ENCODE measurements around the gene GNAS.
"Not testable (repeated sequence)": the region's sequence is repeated elsewhere in the genome, so short reads cannot be mapped to it uniquely, and the experiment has no call there.

Gene GNAS

DNA sequence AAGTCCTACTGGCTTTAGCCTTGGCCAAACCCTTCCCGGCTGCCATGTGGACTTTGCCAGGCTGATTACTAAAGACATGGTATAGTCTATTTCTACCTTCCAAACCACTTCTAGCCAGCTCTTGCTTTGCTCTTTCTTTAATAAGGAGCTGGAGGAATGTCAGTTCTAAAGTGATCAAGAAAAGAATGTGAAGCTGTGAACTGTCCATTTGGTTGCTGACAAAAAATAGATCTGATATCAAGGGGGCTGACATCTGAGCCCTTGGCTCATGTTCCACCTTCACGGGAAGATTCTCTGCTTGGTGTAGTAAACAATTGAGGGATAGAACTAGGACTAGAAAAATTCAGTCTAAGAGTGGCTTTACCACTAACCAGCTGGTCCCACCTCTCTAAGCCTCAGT lies 24.4 kb upstream of the GNAS start:
- ATAC-seq (no peak), DNase-seq (no peak)

DNA sequence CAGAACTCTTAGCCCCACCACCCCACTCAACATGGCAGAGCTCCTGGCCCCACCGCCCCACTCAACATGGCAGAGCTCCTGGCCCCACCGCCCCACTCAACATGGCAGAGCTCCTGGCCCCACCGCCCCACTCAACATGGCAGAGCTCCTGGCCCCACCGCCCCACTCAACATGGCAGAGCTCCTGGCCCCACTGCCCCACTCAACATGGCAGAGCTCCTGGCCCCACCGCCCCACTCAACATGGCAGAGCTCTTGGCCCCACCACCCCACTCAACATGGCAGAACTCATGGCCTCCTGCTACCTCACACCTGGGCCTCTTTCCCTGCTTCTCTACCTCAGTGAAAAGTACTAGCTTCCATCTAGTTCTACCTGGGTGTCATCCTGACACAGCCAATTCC lies 23.7 kb upstream of the GNAS start:
- not testable (repeated sequence) for ATAC-seq, DNase-seq

DNA sequence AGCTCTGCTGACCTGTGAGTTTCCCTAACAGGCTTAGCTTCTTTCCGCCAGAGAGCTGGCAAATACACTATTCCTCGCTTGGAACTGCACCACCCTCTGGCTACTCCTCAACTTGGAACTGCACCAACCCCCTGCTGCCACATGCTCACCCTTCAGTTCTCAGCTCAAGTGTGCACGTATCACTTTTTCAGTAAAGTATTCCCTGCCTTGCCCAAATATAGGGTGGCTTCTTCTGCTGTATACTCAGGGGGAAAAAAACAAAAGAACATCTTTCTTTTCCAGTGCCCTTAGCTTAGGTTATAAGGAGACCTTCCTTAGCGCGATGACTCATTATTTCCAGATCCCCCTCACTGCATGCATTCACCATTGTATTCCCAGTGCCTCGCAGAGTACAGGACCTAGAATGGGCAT lies 23.0 kb upstream of the GNAS start:
- ATAC-seq = no peak
- no peak for DNase-seq

DNA sequence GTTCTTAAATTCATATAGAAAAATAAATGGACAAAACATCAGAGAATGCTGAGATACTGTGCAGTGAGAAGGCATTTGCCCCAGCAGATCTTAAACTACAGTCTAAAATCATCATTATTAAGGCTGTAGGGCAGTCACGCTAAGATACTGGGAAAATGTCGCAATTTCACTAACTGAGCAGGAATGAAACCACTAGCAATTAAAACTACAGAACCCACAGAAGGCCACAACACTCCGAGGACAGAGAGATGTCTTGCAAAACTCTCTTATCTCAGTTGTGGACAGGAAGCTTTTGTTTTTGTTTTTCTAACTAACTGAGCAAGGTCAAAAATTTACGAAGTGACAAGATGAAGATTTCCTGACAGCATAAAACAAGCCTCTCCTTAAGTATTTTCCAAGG lies 20.1 kb upstream of the GNAS start:
- no peak for ATAC-seq
- no peak for DNase-seq

DNA sequence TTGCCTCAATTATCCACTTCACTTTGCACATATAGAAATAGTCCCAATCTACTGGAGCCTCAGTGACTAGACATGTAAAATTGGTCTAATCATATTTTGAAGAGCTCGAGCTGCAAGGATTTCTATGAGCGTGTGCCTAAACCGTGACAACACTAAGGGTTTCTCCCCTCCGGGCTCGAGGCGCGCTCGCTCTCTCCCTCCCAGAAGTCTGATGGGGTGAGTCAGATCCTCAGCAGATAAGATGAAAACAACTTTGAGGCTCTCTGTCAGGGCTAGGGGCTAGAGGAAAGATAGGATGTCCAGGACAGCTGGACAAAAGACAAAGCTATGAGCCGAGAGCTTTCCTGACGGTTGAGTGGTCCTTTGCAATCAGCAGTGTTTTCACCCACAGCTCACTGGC lies 18.6 kb upstream of the GNAS start:
- ATAC-seq = no peak
- DNase-seq = no peak

DNA sequence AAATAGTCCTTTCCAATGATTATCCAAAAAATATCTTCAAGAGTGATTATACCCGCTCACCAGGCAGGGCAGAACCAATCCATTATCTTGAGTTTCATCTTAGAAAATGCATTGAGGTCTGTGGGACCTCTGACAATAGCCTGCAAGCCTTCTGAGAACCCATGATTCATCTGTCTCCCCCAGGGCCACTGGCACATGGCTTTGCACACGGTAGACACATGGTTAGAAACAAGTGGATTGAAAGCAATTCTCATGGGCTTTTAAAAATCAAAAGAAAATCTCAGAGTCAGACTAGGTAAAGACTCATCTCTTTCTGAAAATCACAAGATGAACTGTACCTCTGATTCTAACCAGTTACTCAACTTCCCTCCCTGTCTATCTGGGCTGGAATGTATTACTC lies 17.3 kb upstream of the GNAS start:
- no peak for DNase-seq
- peak; percentile 33 for ATAC-seq

DNA sequence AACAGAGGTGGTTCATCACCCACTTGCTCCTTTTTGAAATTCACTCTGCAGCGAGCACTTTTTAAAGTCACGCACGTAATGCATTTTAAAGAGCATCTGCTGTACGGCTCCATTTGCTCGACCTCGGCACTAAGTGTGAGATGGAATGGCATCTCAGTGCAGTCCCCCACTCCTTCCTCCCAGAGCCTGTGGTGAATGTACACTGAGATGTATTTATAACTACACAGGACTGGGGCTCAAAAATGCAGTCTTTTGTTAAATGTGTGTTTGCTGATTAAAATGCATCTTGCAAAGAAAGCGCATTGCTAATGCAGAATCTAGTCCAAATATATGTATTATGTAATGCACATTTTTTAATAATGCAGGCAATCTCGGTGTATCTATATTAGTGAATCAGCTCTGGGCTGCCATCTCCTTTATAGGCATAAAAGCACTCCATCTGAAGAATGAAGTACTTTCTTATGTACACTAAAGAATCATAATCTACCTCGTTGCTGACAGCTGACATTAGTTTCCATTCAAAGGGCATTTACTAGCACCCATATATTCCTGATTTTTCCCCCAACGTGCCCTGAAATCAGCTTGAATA lies 15.8 kb upstream of the GNAS start:
- no peak for DNase-seq
- no peak for ATAC-seq

DNA sequence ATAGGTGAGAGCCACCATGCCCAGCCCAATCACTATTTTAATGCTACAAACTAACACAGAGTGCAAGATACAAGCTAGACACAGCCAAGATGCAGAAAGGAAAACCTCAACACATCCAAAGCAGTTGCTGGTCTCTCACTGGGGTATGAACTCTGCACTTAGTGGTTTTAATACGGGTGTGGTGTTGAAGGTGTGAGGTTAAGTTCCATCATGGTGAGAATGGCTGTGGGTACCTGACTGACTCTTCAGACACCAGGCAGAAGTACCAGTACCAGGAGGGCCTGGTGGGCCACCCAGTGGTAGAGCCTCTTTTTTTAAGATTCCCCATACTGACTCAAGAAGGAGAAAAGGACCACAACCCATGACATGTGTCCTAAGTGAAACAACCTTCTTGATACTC lies 14.8 kb upstream of the GNAS start:
- DNase-seq = no peak
- peak; percentile 29 for ATAC-seq

DNA sequence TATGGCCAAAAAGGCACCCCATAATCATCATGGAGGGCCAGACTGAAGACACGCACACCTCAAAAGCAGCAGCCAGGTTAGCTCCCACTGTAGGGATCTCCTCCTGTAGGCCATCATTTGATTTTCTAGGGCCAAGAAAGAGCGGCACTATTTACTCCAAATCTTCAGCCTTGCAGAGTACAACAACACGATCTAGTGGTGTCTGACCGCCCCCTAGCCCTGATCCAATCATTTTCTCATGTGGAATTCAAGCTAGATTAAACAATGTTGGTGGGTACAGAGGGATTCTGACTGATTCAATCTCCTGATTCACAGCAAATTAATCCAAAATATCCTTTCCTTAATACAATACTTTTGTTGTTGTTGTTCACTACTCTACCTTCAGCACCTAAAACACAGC lies 14.3 kb upstream of the GNAS start:
- ATAC-seq (no peak), DNase-seq (no peak)

DNA sequence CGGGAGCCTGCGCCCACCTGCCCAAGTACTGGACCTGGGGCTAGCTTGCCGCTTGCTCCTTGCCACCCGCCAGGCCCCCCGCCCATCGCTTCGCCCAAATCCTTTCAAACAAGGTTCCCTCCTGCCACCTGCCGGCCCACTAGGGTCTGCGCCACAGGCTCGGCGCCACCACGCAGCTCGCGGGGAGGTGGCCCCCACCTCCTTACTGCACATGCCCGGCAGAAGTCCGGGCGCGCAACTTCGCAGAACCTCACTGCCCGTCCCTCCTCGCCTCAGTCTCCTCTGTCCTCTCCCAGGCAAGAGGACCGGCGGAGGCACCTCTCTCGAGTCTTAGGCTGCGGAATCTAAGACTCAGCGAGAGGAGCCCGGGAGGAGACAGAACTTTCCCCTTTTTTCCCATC lies 13.0 kb upstream of the GNAS start:
- ATAC-seq (peak; percentile 51), DNase-seq (peak; percentile 54)

DNA sequence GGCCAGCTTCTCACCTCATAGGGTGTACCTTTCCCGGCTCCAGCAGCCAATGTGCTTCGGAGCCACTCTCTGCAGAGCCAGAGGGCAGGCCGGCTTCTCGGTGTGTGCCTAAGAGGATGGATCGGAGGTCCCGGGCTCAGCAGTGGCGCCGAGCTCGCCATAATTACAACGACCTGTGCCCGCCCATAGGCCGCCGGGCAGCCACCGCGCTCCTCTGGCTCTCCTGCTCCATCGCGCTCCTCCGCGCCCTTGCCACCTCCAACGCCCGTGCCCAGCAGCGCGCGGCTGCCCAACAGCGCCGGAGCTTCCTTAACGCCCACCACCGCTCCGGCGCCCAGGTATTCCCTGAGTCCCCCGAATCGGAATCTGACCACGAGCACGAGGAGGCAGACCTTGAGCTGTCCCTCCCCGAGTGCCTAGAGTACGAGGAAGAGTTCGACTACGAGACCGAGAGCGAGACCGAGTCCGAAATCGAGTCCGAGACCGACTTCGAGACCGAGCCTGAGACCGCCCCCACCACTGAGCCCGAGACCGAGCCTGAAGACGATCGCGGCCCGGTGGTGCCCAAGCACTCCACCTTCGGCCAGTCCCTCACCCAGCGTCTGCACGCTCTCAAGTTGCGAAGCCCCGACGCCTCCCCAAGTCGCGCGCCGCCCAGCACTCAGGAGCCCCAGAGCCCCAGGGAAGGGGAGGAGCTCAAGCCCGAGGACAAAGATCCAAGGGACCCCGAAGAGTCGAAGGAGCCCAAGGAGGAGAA lies 12.3 kb upstream of the GNAS start:
- no peak for DNase-seq
- no peak for ATAC-seq

DNA sequence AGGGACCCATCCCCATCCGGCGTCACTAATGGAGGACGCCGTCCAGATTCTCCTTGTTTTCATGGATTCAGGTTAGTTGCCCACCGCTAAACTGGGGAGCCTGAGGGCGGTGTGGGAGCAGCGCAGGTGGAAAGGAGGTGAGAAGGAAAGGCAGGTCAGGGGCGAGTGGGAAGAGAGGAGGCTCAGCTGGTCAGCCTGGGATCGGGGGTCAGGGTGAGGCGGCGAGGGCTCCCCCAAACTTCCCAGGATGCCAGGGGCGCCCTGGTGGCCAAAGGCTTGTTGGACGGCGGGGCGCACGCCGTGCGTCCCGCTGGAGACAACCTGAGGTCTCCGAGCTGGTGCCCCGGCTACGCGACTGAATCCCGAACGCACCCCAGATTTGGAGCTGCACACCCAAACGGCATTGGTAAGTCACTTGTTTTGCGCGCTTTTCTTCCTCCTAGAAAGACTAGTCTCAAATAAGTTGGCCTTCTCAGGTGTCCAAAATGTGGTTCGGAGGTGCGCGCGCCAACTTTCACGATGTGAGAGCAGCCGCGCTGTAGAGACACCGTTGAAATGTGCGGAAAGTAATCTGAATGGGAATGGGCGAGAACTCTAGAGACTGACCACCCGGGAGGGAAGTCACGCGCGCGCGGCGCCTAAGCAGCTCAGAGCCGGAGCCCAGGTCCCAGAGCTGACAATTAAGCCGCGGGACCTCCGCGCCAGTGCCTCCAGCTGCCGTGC lies 11.5 kb upstream of the GNAS start:
- DNase-seq (no peak), ATAC-seq (no peak)

DNA sequence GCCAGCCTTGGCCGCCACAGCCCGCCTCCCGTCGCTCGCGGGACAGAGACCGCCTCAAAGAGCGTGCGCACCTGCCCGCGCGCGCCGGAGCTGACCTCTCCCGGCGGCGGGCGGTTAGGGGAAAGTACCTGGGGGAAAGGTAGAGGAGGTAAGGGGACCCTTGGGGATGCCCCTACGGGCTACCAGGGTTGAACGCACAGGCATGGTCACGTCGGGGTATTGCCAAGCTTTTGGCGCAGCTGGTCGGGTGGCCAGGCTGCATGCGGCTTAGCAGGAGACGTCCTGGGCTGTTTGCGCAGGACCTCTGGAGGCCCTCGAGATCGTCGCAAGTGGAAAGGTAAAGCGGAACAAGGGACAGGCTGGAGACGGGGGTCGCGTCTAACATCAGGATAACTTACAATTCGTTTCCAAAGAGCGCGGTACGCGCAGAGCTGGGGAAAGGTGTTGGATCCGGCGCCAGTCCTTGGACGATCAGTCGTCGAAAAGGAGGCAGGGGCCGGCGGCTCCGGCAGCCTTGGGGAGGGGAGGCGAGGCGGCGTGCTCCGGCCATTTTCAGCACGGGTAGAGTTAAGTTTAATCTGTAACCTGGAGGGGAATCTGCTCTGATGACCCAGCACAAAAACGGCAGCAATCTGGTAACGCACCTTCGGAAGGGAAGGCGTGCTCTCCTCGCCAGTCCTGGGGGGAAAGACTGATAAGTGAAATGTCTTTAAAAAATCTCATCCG lies 10.8 kb upstream of the GNAS start:
- DNase-seq (no peak), ATAC-seq (no peak)

DNA sequence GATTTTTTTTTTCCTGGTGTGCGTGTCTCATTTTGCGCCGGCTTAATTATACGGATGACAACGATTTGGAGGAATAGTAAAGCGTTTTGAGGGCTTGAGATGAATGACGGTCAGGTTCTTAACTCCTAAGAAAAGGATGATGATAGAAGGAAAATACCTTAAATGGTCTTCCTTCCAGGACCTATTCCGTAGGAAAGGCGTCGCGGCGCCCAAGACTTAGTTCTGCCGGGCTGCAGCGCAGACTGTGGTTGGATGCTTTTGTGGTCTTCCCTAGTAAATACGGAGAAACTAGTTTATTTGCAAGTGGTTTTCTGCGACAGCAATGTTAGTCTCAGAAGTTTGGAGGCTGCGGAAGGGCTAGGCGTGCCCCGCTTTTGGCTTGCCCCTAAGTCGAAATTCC lies 10.2 kb upstream of the GNAS start:
- no peak for DNase-seq
- ATAC-seq = no peak

DNA sequence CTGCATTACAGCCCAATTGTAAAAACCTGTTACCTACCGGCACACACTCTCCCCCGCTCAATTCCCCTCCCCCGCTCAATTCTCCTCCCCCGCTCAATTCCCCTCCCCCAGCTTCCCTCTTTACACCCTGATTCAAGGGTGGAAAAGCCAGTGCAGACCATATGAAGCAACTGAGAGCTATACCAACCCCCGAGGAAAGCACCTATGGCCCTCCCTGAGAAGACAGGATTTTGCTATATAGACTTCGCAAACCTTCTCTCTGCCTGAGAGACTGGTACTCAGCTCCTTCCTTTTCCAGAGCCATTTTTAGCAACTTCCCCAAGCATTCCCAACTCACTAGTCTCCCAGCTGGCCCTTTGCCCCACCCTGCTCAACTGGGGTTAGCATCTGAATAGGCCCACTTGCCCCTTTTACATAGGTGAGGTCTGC lies 9.4 kb upstream of the GNAS start:
- ATAC-seq = no peak

DNA sequence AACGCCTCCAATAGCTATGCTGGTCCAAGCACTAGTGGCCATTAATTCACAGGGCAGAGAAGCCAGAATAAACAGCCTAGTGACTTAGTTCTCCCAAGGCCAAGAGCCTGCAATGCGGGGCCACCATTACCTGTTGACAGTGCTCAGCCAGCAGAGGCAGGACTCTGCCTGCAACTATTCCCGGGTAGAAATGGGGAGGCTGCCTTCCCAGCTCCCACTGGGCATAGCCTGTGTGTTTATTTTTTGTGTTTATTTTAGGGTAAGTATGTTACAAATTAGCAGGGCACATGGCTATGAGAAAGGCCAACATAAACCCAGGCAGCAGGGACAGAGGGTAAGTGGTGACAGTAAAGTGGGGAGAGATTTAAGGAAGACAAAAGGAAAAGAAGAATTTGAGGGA lies 6.8 kb upstream of the GNAS start:
- DNase-seq (no peak), ATAC-seq (no peak)

More for the DNA sequence above, 9.4 kb upstream of the GNAS start:
- DNase-seq = no peak

DNA sequence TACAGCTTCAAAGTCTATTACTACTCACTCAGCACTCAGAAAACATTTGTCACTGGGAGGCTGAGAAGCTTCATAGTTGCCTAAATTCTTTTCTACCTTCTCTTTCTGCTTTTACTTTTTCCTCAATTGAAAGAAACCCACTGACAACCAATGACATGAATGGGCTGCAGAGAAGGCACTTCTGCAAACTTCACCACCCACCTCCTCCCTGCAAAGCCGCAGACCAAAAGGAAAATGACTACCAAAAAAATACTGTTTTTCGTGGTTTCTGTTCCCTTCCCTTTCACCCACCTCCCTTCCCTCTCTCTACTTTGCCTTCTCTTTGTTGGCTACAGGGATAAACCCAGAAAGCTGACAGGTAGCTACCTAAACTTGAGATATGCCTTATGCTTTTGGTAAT lies 5.1 kb upstream of the GNAS start:
- no peak for DNase-seq
- no peak for ATAC-seq

DNA sequence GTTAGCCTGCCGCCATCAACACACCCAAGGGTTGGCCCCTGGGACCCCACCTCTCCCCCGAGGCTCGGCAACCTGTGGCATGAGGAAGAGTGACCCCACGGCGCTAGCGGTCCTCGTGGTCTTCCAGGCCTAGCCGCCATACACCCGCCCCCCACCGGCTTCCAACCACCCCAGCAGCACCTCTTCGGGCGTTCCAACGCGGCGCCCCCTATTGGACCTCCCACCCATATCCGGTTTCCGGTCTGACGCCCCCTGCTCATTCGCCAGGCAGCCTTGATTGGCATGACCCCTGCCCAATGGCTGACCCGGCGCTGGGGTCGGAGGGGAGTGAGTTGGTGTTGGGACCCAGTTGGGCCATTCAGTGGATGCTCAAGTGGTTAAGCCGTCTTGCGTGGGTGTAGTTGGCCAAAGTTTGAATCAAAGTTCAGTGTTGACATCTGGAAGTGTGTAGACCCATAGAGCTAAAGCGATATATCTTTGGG lies 1.8 kb upstream of the GNAS start, which contains the start of gene GNAS-AS1:
Gene GNAS-AS1, minus strand, starts transcription at position 210 of the 482 bp plus-strand sequence.
- DNase-seq (peak; percentile 88), ATAC-seq (peak; percentile 85)

DNA sequence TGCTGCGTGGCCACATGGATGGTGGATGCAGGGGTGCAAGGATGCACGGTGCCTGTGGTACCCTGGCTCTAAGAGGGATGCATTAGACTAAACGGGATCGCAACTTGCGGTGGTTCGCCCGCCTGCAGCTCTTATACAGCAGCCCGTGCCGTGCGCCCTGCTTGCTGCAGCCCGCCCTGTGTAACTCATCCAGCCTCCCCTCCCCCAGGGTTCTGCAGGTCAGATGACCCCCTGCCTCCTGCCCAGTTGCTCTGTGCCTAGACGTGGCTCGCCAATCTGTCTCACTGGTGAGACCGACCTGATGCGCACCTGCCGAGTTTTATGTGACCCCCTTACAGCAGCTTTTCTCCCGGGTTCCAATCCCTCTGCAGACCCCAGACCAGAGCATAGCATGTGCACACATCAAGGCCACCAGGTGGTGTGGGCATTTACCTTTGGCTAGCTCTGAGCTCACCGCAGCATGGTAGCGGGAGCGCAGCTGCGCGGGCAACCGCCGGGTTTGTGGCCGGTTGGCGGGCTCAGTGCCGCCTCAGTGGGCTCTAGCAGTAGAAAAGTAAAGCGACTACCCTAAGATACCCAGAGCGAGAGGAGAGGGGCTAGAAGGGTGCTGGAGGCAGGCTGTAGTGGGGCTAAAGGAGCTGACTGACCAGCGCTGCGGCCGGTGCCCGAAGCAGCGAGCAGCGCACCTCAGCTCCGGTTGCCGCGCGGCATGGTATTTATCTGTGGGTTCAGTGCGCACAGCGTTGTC lies 1.1 kb upstream of the GNAS start:
- DNase-seq = no peak
- ATAC-seq = no peak

DNA sequence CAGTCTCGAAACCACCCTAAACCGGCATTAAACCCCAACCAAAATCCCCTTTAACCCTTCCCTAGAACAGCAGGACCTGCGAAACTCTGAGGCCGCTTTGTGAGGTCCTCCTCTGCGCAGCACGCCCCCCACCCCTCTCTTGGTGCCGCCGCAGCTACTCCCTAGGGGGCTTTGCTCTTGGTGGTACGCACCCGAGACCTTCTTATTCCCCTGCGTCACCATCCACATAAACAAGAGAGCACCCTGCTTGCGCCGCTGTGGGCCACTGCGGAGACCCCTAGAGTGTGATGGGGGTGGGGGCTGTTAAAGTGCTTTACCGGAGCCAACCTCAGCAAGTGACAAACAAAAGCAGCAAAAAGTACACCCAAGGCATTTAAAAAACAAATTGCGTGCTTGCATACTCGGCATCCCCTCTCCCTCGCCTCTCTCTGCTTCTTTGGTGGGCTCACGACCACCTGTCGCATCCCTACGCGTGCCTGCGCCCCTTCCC lies 502 bp upstream of the GNAS start:
- no peak for DNase-seq
- no peak for ATAC-seq

DNA sequence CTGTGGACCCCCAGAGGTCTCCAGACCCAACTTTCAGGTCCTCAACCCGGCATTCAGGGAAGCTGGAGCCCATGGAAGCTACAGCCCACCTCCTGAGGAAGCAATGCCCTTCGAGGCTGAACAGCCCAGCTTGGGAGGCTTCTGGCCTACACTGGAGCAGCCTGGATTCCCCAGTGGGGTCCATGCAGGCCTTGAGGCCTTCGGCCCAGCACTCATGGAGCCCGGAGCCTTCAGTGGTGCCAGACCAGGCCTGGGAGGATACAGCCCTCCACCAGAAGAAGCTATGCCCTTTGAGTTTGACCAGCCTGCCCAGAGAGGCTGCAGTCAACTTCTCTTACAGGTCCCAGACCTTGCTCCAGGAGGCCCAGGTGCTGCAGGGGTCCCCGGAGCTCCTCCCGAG lies 950 bp downstream of the GNAS start:
- ATAC-seq (no peak), DNase-seq (no peak)
